ENCODE data around the gene RASSF3. TPM values are rescaled to one million over a fixed set of nuclear protein-coding genes. Genes with fewer than 3 reads are reported as not detected.

RASSF3 gene
- total RNA-seq, 1 donor from 2014 or later = 5.7 TPM

- no peak for FAIRE-seq
These were observed 136.4 kb downstream of the RASSF3 start for GRCh38 chr12:64746663-64747062.

More at GRCh38 chr12:64746663-64747062, 136.4 kb downstream of the RASSF3 start:
- DNase-seq (ENCODE audit: low spot score in 2 of 2) = no peak

Small RNA genes within 50 kb of the gene (small RNA-seq; reads per million reads assigned to genes)
- gene MIR548C = not detected
- gene MIR548Z = not detected
- not detected for gene RF00137

Other genes with a start within 250 kb of the RASSF3 start
- gene C12orf56, start 219.7 kb upstream of the RASSF3 start, total RNA-seq = 0.41 TPM
- 53.8 TPM for gene XPOT, start 206.1 kb upstream of the RASSF3 start, total RNA-seq
- gene TBK1, start 158.4 kb upstream of the RASSF3 start, total RNA-seq = 38.7 TPM
- 45.2 TPM for gene GNS, start 148.9 kb downstream of the RASSF3 start, total RNA-seq
- gene TBC1D30, start 214.2 kb downstream of the RASSF3 start, total RNA-seq = 59.1 TPM

Data from frontal cortex (tissue), 4 donors.